22Rv1 (cell line): Measurements from ENCODE around the gene CNGA3.

ENCODE experiments used
- CTCF ChIP-seq: fragments of 450-650 bp; IDR thresholded peaks from 2 replicates; pipeline ENCODE4 v1.5.1; 2017; ENCODE audit warnings: mild to moderate bottlenecking
- ZFX ChIP-seq: fragments of 450-650 bp; IDR thresholded peaks from 2 replicates; pipeline ENCODE4 v1.6.1; 2017; ENCODE audit warnings: antibody characterized with exemption, borderline replicate concordance

- no peak for TF ChIP-seq CTCF
- no peak for TF ChIP-seq ZFX
These were observed 95.6 kb downstream of the CNGA3 start for GRCh38 chr2:98441706-98442450.
